ENCODE measurements around the gene SLC27A5.
"Not testable (repeated sequence)": the region's sequence is repeated elsewhere in the genome, so short reads cannot be mapped to it uniquely, and the experiment has no call there.

Gene SLC27A5

DNA sequence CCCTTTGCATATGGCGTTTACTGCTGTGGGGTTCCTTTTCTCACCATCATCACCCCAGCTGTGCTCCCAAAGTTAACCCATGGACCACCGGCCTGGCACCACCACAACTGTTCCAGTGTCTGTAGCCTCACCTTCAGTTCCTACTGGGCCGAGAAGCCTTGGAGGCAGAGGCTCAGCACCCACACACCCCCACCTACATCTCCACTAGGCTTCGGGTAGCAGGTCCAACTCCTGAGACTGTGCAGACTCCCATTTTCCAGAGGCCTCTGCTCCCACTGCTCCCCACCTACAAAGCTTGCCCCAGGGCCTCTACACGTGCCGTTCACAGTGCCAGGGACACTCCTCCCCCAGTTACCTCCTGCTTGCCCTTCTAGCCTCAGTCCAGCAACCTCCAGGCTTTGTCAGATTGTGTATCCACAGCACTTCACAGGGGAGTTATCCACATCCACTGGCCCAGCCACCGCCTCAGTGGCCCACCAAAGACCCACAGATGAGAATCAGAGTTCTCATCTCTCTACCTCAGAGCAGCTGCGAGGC lies 14.1 kb downstream of the SLC27A5 start:
- DNase-seq (ENCODE audit: low spot score) = no peak

DNA sequence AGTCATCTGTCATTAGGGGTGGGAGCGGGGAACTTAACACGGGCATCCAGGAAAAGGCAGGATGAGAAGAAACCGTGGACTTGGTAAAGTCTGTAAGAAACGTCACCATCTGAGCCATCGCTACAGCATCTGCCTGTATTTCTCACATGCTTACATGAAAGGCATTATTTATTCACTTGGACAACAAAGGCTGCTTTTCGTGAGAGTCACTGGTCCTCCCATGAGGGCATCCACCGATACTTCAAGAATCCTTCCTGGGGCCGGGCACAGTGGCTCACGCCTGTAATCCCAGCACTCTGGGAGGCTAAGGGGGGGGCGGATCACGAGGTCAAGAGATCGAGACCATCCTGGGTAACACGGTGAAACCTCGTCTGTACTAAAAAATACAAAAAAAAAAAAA lies 19.5 kb downstream of the SLC27A5 start:
- DNase-seq (ENCODE audit: low spot score) = no peak

DNA sequence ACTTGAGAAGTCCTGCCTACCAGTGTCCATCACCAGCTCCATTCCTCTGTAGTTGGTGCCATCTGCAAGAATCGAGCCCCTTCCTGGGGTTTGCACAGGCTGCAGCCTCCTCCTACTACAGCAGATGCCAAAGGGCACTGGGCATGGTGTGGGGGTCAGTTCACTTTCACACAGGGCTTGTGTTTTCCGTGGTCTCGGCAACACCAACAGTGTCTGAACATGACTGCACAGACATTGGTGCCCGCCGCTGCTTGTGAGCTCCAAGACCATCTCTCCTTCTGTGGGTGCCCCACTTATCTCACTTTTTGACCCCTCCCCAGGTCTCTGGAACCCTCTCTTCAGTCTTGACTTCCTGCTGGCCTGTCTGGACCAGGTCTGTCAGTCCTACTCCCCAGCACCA lies 20.4 kb downstream of the SLC27A5 start:
- DNase-seq (ENCODE audit: low spot score) = no peak

DNA sequence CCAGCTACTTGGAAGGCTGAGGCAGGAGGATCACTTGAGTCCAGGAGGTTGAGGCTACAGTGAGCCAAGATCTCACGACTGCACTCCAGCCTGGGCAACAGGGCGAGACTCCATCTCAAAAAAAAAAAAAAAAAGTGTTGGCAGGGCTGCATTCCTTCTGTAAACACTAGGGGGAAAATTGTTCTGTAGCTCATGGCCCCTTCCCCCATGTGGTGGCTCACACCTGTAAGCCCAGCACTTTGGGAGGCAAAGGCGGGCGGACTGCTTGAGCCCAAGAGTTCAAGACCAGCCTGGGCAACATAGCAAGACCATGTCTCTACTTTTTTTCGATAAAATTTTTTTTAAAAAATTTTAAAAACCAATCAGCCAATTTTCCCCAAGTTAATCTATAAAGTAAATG lies 27.4 kb downstream of the SLC27A5 start:
- DNase-seq (ENCODE audit: low spot score) = not testable (repeated sequence)

DNA sequence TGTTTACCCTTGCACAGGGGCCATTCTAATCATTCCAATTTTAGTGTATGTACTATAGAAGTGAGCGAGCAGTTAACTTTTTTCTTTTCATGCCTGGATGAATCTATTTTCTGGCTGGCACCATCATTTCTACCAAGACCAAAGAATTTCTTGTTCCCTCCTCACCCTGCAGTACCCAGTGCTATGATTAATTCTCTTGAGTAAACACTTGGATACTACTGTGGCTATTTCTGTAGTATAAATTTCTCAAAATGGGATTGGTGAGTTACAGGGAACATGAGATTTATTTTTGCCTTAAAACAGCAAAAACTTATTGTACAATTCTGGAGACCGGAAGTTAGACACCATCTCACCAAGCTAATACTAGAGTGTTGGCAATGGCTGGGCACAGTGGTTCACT lies 28.0 kb downstream of the SLC27A5 start:
- no peak for DNase-seq (ENCODE audit: low spot score)

DNA sequence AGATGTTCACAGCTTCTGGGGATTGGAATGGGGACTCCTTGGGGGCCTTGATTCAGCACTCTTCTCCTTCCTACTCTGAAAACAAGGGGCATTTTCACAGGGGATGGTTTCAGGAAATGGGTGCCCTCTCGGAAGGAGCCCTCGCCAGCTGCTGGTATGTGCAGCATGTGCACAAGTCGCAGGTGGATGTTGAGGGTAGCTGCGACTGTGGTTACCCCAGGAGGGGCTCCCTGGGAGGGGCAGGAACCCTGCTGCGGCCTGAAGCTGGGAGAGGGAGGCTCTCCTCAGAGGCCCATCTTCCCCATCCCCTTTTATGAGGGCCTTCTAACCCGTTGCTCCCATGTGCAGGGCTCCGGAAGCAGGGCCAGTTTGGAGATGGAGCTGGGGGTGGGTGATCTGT lies 29.4 kb downstream of the SLC27A5 start:
- no peak for DNase-seq (ENCODE audit: low spot score)

DNA sequence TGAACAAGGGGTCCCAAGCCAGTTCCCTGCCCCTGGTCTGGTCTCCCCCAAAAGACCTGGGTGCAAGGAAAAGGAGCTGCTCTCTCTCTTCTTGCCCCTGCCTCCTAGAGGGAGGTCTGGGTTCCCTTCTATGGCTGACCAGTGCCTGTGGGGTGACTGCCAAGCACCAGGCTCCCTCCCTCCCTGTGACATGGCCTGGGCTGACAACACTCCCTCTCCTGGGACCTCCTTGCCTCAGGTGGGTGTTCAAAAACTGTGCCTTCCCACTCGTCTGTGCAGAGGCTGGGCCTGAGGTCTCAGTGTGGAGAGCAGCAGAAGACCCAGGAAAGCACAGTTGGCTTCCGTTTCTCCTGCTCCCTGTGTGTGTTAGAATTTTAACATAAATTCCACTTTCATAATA lies 31.0 kb downstream of the SLC27A5 start:
- no peak for DNase-seq (ENCODE audit: low spot score)

DNA sequence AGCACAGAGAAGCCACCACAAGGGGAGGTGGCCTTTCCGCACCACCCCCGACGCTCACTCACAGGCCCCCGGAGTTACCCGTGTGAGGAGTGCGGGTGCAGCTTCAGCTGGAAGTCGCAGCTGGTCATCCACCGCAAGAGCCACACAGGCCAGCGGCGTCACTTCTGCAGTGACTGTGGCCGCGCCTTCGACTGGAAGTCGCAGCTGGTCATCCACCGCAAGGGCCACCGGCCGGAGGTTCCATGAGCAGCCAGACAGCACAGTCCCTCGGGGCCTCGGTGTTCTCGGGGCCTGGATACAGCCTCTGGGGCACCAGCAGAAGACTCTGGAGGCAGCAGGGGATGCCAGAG lies 31.3 kb downstream of the SLC27A5 start:
- DNase-seq (ENCODE audit: low spot score) = no peak

DNA sequence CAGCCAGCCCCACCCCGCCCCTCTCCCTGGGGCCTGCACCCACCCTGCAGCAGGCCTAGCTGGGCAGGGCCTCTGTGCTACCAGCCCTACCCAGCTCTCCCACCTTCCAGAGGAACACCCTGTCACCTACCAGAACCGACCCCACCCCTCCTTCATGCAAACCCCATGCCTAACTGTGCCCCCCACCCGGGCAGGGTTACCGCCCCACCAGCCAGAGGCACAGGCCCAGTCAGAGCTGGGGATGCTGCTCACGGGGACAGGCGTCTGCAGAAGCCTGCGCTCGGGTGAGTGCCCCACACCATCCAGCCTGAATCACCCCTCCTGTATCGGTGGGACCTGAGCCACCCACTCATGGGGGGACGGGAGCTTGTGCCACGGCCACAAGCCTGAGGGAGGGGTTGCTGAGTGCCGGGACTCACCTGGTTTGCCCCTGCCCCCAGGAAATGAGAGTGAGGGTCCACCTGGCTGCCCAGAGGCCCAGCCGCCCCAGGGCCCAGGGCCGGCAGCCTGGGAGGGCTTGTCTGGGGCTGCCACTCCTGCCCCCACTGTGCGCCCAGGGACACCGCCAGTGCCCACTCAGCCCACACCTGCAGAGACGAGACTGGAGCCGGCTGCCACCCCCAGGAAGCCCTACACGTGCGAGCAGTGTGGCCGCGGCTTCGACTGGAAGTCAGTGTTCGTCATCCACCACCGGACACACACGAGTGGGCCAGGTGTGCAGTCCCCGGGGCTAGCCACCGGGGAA lies 31.9 kb downstream of the SLC27A5 start:
- no peak for DNase-seq (ENCODE audit: low spot score)

DNA sequence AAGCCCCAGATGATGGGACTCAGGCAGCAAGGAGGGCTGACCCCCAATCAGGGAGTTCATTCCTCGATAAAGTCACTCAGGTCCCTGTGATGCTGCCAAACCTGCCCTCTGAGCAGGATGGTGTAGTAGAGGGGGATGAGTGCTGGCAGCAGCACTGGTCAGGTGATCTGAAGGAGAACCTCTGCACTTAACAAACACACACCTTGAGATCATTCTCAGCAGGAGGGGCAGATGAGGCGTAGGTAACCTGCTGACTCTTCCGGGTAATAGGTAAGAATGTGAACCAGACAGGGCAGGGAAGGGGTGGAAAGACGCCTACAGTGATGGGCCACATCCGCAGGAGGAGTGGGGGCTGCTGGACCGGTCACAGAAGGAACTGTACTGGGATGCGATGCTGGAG lies 32.5 kb downstream of the SLC27A5 start:
- no peak for DNase-seq (ENCODE audit: low spot score)

DNA sequence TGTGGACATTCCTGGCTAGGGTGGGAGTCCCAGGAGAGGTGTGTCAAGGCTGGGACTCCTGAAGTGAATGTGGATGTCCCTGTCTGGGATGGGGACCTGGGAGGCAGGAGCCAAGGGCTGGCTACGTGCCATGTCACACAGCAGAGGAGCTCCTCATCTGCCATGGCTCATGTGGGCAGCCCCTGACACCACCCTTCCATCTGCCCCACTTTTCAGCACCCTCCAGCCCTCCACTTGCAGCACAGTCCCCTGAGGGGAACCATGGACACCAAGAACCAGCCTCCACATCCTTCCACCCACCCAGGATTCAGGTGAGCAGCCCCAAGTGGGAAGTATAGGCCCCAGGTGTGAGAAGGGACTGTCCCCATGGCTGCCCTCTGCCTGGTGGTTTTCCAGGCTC lies 33.9 kb downstream of the SLC27A5 start:
- no peak for DNase-seq (ENCODE audit: low spot score)

DNA sequence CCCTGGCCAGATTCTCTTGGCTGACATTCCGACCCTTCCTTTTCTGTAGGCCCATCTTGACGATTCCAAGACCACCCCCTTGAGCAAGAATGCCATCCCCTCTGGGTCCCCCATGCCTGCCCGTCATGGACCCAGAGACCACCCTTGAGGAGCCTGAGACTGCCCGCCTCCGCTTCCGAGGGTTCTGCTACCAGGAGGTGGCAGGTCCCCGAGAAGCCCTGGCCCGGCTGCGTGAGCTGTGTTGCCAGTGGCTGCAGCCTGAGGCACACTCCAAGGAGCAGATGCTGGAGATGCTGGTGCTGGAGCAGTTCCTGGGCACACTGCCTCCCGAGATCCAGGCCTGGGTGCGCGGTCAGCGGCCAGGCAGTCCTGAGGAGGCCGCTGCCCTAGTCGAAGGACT lies 34.7 kb downstream of the SLC27A5 start:
- DNase-seq (ENCODE audit: low spot score) = no peak

DNA sequence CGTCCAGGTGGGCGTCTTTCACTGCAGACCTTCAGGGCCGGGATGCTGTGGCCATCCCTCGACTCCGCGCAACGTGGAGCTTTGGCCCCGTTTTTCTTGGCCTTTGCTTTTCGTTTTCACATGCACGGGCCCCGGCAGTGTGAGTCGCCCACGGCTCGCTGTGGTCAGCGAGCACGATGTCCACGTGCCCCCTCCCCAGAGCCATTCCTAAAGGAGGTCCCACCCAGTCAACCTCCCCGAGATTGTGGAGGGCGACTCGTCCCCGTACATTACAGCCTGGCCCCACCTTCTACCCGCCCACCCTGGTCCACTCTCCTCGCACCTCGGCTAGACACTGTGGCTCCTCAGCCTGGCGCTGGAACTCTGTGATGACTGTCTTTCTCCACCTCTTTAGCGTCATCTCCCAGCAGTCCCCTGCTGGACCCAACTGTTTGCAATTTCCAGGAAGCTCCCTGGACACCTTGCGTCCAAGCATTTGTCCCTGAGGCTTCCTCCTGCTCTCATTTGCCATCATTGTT lies 35.2 kb downstream of the SLC27A5 start:
- no peak for DNase-seq (ENCODE audit: low spot score)

DNA sequence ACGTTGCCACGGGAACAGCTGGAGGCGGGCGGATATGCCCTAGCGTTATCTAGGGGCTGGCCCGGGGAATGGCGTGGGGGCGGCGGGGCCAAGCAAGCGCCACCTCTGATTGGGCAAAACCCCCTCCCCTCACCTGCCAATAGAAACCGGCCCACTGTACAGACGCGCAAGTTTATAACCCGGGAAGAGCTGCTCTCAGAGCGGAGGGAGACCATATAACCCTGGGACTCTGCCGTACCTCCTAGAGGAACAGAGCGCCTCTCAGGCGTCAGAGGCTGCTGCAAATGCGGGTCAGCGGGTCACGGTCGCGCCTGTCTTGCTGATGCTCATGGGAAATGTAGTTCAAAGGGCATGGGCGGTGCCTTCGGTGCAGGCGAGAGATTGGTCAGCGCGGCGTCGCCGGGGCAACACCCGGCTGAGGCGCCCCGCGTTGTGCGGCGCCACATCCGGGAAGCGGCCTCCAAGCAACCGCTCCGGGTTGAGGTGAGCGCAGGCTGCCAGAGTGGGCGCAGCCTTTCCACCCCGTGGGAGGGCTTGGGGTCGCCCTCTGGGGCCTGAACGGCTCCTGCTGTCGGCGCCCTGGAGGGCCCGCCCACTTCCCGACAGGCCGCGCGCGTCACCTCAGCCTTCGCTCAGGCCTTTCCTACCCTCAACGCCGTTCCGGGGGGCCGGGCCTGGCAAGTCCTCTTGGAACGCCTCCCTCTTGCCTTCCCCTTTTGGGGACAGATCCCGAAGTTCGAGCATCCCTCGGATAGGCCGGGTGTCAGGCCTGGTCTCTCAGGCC lies 35.9 kb downstream of the SLC27A5 start, which contains the start of gene ZNF446:
Gene ZNF446, plus strand, starts transcription at position 639 of the 784 bp plus-strand sequence. CDS start 867 bp downstream, outside the sequence.
- peak; percentile 96 for DNase-seq (ENCODE audit: low spot score)

DNA sequence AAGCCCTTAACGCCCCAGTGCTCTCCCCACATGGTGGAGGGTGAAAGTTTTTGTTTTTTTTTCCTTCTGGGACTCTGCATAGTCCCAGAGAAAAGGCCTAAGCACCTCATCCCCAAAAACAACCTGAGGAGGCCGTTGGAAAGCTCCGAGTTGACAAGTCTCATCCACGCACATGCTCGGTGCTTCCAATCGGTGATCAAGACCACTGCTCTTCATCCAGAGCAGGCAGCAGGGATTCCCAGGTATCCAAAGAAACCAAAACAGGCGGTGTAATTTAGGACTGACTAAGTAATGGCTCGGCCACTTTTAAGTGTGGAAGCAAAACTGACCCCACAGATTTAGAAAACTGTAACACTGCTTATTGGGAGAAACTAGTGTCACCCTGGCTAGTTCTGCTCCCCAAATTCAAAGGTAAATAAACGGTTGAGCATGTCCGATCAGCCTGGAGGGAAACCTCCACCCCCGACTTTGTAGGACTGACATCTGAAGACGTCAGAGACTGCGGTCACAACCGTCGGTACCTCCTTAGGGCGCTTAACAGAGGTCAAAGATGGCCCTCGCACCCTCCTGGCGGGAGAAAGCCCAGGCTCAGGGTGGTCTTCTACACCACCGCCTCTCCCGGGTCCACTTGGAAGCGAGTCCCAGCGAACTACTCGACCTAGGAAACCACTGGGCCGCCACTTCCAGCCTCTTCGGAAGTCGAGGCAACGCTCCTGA lies 36.6 kb downstream of the SLC27A5 start:
- DNase-seq (ENCODE audit: low spot score) = no peak

DNA sequence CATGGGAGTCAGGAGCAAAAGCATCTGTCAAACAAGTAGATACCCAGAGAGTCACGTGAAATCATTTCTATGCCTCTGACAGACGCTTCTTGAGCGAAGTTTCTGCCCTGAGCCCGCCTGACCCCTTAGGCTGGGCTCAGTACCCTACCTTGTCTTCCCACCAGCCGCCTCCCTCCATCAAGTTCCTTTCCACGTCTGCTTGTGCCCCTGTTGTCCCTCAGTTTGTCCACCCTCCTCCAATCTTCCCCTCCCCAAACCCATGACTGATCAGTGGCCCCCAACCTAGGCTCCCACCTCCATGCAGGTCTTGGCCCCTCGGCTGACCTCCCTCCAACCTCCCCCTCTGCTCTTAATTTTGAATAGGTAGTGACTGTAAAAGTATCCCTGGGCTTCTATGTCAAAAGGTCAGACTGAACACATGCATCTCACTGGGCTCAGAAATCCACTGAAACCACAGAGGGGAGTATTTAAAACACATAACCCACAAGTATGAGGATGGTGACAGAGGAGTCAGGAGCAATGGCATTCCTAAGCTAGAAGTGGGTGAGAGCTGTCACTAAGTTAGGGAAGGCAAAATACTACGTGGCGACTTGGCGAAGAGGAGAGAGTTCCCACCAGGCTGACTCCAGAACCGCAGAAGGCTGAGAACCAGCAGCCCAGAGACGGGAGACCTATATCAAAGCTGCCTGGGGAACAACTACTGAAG lies 37.3 kb downstream of the SLC27A5 start:
- DNase-seq (ENCODE audit: low spot score) = no peak

DNA sequence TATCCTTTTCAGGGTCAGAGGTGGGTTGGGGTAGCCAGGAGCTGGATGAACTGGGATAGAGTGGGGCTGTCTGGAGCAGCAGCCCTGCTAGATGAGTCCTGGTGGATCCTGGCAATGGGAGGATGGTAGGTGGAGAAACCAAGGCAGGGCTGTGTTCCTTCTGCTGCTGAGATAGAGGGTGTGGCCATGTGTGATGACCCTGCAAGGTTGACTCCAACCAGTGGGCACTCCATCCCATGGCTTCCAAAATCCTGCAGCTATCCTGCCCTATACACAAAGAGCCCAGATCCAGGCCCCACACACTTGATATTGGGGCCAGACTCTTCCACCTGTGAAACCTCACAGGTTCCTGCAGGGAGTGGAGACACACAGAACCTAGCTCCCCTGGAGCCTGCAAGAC lies 38.0 kb downstream of the SLC27A5 start:
- DNase-seq (ENCODE audit: low spot score) = no peak

DNA sequence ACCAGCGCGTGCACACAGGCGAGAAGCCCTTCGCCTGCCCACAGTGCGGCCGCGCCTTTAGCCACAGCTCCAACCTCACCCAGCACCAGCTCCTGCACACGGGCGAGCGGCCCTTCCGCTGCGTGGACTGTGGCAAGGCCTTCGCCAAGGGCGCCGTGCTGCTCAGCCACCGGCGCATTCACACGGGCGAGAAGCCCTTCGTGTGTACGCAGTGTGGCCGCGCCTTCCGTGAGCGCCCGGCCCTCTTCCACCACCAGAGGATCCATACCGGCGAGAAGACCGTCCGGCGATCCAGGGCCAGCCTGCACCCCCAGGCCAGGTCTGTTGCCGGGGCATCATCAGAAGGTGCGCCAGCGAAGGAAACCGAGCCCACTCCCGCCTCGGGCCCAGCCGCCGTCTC lies 40.1 kb downstream of the SLC27A5 start:
- DNase-seq (ENCODE audit: low spot score) = no peak

DNA sequence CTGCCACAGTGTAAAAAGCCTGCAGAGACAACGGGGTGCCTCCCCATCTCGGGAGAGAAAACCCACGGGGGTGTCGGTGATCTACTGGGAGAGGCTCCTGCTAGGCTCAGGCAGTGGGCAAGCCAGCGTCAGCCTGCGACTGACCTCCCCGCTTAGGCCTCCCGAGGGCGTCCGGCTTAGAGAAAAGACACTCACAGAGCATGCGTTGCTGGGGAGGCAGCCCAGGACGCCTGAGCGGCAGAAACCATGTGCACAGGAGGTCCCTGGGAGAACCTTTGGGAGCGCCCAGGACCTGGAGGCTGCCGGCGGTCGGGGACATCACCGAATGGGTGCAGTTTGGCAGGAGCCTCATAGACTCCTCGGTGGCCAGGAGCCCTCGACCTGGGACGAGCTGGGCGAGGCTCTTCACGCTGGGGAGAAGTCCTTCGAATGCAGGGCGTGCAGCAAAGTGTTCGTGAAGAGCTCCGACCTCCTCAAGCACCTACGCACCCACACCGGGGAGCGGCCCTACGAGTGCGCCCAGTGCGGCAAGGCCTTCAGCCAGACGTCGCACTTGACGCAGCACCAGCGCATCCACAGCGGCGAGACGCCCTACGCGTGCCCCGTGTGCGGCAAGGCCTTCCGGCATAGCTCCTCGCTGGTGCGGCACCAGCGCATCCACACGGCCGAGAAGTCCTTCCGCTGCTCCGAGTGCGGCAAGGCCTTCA lies 40.8 kb downstream of the SLC27A5 start:
- not testable (repeated sequence) for DNase-seq (ENCODE audit: low spot score)

DNA sequence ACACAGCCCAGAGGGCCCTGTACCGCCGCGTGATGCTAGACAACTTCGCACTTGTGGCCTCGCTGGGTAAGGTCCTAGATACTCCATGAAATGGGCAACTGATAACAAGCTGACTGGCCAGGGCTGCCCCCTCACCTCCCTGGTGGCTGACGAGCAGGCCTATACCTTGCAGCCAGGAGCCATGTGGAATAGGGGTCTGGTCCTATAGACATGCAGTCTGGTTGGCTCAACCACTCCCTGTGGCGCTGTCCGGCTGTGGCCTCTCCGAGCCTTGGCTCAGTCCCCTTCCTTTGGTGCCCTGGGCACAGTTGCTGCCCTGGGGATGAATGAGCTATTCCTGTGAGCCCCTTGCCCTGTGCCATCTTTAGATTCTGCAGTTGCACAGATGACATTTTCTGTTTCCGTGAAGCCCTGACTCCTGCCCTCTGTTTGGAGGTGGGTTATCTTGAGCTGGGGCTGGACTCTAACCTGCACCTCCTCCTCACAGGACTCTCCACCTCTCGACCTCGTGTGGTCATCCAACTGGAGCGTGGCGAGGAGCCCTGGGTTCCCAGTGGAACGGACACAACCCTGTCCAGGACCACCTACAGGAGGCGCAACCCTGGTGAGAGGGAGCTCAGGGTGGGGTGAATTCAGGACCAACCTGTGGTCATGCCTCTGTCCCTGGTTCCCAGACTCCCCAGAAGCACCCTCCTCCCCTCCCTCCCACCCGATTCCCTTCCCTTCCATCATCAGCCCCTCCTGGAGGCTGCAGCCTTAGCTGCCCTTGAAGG lies 42.4 kb downstream of the SLC27A5 start:
- no peak for DNase-seq (ENCODE audit: low spot score)

Data from hematopoietic multipotent progenitor cell treated with erythropoietin and hydrocortisone succinate and interleukin-3 and kit ligand, for 17 days (in vitro differentiated cells).